Posterior vena cava (tissue), 2 donors: ENCODE results near the gene ENTR1. TPM values are rescaled to one million over a fixed set of nuclear protein-coding genes. Genes with fewer than 3 reads are reported as not detected.
"Not testable (repeated sequence)": the region's sequence is repeated elsewhere in the genome, so short reads cannot be mapped to it uniquely, and the experiment has no call there.

Source experiments
- DNase-seq: peaks from one replicate; pipeline ENCODE4 v3.0.0-alpha.2; 2020; ENCODE audit warnings: low spot score
- intact Hi-C, 2 donors: fragments of 100-400 bp; cut with DNase I; formaldehyde crosslinking; loops; one replicate each; pipeline versions ENCODE4 v1.14.1 to v1.14.2; 2022 to 2023
- total RNA-seq, 2 donors: library from RNA; stranded (reverse); fragmentation: NEBNext Ultra II Directional; extraction: Animal tissue kit (Norgen Biotek cat#: 25700); gene quantifications; one replicate each; pipeline ENCODE4 v1.2.1, GENCODE V29; 2021
- donor health status: DM: yes; HTN: yes; CAD: no.
- donor health status: DM: yes; HTN: yes; CAD: no.

ENTR1 gene
- total RNA-seq, 2 donors from 2014 or later: 28.7 to 29.3 TPM

DNA sequence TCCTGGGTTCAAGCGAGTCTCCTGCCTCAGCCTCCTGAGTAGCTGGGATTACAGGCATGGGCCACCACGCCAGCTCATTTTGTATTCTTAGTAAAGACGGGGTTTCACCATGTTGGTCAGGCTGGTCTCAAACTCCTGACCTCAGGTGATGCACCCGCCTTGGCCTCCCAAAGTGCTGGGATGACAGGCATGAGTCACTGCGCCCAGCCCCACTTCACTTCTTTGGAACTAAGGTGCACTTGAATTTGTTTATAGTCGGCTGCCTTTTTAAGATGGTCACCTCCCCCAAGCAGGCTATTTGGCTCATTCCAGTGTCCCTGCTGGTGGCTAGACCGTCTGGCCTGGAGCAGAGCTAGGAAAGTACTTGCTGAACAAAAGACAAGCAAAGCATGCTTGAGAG lies 15.0 kb upstream of the ENTR1 start:
- intact Hi-C loops, DNase-seq: not testable (repeated sequence)

DNA sequence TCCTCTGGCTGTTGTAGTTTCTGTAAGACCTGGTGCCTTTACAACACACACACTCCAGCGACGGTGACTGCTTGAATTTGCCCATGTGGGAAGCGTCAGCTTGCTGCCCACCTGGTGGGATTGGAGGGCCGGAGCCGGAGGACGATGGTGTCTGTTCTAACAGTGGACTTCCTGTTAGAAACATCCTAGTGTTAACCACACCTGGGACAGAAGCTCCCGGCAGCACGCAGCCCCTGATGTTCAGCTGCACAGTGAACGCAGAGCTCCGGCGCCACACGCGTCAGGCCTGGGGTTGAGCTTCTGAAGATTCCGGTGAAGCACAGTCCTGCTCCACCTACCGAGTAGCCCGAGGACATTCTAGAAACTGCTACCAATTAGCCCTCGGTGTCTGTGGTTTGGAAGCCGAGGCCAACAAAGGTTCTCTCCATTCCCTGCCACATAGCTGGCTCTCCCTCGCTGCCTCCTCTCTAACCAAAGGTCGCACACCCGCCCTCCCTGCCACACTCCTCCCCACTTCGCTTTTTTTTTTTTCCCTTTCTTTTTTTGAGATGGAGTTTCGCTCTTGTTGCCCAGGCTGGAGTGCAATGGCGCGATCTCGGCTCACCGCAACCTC lies 14.4 kb upstream of the ENTR1 start:
- intact Hi-C loops: no loop called here
- no peak for DNase-seq

DNA sequence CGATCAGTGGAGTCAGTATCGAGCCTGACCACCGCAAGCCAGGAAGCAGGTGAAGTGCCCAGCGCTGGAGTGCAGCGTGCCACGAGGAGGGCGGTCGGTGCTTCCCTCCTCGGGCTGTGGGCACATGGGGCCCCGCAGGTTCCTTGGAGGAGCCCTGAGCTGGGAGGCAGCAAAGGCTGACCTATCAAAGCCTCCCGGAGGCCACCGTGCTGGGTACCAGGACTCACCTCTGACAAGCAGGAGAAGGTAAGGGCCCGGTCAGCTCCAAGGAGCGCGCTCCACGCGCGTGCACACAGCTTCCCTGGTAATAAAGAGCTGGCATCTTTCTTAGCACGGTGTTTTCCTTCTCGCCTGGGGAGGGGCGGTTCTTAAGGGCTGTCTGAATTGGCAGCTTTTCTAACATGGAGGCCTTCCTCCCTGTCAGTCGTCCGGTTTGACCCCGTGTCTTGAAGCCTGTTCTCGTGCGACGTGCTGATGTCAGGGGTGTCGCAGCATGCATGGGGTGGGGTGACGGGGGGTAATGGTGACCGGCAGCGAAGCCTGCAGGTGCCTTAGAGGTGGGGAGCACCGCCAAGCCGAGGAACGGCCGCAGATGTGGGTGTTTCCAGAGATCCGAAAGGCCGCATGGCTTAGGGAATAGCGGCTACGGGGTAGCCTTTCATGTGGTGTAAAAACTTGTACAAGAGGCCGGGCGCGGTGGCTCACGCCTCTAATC lies 13.2 kb upstream of the ENTR1 start:
- DNase-seq: no peak
- intact Hi-C loops: no loop called here

DNA sequence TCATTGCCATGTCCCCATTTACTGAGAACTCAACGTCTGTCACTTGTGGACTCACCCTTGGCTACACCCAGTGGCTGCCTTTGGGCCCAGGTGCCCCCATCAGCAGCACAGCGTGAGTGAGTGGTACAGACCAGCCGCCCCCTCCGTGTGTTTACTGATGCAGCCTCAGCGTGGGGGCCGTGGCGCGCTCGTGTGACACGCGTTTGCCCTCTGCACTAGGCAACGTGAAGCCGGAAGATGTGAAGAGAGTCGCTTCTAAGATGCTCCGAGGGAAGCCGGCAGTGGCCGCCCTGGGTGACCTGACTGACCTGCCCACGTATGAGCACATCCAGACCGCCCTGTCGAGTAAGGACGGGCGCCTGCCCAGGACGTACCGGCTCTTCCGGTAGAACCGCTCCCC lies 12.5 kb upstream of the ENTR1 start:
- intact Hi-C loops: no loop called here
- DNase-seq: no peak

DNA sequence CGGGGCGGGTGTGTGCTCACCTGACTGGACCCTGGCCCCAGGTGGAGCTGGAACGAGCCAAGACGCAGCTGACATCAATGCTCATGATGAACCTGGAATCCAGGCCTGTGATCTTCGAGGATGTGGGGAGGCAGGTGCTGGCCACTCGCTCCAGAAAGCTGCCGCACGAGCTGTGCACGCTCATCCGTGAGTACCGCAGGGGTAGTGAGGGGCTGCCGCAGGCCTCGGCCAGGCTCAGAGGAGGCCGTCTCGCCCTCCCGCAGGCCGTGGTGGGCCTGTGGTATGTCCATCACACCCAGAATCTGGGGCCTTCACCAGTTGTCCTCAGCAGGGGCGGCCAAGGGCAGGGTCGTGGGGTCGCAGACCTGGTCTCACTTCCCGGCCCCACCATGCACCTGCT lies 11.4 kb upstream of the ENTR1 start:
- DNase-seq: no peak
- intact Hi-C loops: no loop called here

DNA sequence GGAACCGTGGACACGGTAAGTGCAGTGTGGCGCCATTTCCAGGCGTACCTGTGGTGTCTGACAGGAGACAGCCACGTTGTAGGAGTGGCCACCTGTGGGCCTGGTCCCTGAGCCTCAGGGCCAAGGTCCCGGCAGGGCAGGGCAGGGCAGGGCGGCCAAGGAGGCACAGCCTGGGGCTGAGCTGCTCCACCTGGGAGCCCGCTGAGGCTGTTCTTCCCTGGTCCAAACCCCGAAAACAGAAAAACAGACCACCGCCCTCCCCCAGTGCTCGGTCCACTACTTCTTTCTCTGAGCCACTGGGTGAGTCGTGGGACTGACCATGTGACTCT lies 8.6 kb upstream of the ENTR1 start:
- no peak for DNase-seq
- intact Hi-C loops: no loop called here

DNA sequence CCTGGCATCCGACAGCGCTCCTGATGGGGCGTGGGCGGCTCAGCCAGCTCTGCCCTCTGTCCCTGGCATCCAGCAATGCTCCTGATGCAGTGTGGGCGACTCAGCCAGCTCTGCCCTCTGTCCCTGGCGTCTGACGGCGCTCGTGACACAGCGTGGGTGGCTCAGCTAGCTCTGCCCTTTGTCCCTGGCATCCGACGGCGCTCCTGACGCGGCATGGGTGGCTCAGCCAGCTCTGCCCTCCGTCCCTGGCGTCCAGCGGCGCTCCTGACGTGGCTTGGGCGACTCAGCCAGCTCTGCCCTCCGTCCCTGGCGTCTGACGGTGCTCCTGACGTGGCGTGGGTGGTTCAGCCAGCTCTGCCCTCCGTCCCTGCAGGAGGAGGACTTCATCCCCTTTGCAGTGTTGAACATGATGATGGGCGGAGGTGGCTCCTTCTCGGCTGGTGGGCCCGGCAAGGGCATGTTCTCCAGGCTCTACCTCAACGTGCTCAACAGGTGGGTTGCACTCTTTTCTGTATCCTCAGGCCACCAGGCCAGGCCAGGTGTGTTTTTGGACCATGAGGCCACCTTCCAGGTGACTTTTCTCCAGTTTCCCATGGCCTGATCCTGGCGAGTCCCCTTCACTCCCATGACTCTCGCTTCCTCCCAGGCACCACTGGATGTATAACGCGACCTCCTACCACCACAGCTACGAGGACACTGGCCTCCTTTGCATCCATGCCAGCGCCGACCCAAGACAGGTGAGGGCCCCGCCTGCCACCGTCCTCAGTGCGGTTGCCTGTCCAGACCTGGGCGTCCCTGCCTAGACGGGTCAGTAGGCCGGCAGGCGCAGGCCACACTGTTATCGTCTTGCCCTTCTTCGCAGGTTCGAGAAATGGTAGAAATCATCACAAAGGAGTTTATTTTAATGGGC lies 8.0 kb upstream of the ENTR1 start:
- intact Hi-C loops: no loop called here
- no peak for DNase-seq

DNA sequence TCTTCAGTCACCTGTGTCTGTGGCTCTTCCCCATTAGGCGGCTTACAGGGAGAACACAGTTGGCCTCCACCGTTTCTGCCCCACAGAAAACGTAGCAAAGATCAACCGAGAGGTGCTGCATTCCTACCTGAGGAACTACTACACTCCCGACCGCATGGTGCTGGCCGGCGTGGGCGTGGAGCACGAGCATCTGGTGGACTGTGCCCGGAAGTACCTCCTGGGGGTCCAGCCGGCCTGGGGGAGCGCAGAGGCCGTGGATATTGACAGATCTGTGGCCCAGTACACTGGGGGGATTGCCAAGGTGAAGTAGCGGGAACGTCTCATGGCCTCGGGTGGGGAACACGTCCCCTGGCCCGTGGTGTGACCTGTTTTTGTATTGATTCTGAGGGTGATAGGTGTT lies 6.5 kb upstream of the ENTR1 start:
- DNase-seq: no peak
- intact Hi-C loops: no loop called here

DNA sequence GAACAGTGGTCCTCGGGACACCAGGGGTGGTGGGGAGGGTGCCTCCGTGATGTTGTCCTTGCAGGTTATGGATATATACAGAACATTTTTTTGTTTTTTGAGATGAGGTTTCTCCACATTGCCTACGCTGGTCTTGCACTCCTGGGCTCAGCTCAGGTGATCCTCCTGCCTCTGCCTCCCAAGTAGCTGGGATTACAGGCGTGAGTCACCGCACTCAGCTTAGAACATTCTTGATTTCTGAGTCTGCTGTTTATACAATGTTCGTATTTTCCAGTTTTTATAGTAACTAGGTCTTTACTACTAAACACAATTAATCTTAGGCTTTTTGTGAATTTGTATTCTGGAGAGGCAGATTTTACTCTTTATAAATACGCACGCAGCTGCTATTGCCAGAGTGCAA lies 6.0 kb upstream of the ENTR1 start:
- intact Hi-C loops: no loop called here

DNA sequence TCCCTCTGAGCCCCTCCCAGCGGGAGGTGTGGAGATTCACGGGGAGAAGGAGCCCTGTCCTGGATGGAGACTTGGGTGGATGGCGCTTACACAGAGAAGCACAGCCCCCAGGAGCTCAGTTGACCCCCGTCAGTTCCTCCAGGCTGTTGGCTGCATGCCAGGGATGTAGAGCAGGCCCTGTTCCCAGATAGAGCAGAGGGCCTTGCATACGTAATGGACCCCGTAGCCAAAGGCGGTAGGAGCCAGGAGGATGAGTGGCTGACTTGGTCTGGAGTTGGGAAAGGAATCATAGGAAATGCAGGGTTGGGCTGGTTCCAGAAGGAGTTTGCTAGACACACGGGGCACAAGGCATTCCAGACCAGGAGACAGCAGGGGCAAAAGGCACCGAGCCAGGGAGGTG lies 2.5 kb upstream of the ENTR1 start:
- DNase-seq: no peak
- intact Hi-C loops: no loop called here

More for the DNA sequence above, 6.0 kb upstream of the ENTR1 start:
- no peak for DNase-seq

DNA sequence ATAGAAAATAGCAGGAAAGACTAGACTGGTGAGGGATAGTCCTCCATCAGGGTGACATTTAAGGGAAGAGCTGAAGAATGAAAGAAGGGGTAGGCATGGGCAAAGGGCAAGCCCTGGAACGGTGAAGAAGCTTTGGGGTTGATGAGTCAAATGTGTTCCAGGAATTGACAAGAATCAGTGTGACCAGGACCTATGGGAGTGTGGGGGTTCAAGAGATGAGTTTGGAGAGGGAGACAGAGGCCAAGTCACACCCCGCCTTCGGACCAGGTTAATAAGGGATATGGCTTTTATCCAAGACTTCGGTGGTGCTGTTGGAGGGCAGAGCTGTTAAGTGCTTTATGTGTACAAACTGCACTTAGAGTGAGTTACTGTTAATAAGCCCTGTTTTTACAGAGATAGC lies 964 bp upstream of the ENTR1 start:
- no peak for DNase-seq
- intact Hi-C loops: no loop called here

DNA sequence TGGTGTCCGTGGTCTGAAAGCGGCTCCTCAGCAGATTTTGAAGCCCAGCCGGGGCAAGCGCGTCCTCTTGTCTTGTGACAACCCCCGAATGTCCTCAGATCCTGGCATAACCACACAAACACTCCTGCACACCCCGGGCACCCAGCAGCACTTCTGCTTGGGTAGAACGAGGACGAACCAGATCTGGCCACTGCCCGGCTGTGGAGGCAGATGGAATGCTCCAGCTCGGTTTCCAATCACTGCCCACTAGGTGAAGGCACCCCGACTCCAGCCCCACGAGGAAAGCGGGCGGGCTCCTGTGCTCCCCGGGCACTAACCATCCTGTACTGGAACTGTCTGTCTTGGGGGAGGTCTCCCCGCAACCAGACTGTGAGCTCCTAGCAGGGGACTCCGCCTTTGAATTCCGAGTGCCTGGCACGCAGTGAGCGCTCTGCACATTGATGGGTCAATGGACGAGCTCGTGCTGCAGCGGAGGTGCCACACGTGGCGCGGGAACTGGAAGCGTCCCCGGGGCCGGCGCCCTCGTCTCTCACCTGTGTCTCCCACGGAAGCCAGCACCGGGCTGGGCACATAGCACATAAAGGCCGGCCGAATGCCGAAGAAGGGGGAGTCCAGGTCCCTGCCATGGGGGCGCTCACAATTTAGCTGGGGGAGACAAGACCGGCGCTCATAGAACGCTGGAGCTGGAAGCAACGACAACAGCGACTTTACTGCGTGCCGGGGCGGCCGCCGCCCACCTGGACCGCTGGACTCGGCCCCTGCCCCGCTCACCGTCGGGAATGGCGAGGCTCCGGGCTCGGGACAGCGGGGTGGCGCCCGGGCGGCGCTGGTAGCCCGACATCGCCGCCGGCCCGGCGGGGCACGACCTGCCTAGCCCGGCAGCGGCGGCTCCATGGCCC lies 608 bp downstream of the ENTR1 start:
- no peak for DNase-seq
- intact Hi-C loops: no loop called here

DNA sequence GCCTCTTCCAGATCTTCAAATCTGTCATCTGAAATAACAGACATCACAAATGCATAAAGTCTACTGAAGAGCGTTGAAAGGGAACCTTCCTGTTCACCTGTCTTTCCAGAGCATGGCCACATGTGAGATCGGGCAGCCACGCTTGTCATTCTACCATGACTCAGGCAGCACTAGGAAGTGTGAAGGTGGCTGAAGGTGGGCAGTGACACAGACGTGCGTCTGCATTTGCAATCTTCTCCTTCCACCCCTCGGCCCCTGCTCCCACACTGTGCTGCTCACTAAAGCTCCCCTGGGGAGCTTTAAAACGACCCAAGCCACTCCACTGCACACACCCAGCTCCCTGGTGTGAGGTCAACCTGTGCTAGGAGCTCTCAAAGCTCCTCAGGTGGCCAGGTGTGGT lies 2.5 kb downstream of the ENTR1 start:
- no peak for DNase-seq
- intact Hi-C loops: no loop called here

DNA sequence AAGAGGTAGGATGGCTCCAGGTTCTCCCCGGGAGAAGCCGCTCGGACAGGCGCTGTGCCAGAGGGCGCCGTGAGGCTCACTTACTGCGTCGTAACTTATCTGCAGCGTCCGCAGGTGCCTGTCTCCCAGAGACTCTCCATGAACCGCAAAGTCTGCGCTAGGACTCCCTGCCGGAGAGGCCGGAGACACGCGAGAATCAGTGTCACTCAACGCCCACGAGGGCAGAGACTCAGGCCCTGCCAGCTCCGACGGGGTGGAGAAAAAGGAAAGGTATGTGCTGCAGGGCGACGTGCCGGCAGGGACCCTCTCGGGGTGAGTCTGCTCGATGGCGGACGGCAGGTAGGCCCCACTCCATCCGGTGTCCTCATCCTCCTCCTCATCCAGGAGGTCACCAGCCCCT lies 3.4 kb downstream of the ENTR1 start:
- intact Hi-C loops, DNase-seq: not testable (repeated sequence)

DNA sequence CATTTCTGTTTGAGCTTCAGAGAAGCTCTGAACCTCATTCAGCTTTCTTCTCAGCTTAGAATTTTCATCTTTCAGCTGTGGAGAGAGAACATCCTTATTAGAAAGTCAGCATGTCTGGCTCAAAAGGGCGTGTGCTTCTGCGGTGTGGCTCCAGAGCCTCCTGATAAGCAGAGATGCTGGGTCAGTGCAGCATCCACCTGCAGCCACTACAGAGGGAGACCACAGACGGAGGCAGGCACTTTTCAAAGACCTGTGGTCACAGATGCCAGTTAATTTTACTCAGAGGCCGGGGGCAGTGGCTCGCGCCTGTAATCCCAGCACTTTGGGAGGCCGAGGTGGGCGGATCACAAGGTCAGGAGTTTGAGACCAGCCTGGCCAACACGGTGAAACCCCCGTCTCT lies 4.5 kb downstream of the ENTR1 start:
- intact Hi-C loops, DNase-seq: not testable (repeated sequence)

DNA sequence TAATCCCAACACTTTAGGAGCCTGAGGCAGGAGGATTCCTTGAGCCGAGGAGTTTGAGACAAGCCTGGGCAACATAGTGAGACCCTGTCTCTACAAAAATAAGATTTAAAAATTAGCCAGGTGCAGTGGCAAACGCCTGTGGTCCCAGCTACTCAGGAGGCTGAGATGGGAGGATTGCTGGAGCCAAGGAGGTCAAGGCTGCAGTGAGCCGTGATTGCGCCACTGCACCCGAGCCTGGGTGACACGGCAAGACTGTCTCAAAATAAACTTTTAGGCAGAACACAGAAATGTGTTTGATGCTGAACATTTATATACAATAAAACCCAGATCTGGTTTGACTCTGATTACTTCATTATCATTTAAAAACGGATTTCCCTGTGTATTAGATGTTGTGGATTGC lies 4.9 kb downstream of the ENTR1 start:
- no peak for DNase-seq
- intact Hi-C loops: no loop called here

DNA sequence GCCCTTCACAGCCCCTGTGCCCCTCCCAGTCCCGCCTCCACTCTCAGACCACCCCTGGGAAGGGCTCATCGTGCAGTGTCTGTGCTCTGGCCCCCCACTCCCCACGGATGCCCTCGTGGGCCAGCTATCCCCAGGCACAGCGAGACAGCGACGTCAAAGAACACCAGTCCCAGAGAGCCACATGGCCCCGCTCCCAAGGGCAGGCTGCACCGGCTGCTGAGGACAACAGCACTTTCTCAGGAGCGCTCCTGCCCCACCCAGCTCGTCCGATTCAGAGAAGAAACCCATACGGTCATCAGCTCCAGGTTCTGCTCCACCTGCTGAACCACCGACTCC lies 5.6 kb downstream of the ENTR1 start:
- intact Hi-C loops: loop anchor here in 1 of 2 donors (5.0 kb wide), 1 partner anchor 67 kb away; no protein-coding TSS in a partner anchor
- DNase-seq: no peak

DNA sequence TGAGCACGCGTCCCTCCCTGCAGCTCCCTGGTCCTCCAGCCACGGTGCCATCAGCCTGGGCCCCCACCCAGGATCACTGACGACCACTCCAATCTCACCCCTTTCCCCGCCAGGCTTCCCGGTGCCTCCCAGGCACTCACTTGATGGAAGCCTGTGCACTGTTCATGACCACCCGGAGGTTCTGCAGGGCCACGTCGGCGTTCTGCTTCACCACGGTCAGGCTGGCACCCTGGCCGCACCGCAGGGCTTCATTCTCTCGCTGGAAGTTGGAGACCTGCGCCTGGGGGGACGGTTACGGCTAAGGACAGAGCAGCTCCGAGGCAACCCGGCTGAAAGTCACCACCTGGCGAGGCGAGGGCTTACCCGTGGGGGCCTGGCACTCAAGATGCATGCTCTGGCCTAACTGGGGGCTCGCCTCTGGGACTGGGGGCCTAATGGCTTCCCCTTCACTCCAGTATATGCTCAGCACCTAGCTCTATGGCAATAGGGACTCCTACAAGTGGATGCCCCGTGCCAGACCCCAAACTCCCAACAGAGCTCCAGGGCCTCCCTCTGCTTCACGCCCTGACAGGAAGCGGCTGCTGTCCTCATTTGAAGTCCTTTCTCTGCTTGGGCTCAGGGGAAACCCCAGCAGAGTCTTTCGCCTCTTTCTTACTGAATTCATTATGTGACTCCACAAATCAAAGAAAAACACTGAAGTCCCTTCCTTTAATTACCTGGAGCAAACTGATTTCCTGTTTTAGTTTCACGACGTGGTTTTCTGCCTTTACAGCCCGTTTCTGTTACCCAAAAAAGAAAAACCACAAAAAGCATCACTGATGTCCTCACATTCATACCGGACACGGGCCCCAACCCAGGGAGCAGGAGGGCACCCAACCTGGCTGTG lies 6.3 kb downstream of the ENTR1 start:
- no peak for DNase-seq
- intact Hi-C loops: loop anchor here in 1 of 2 donors (5.0 kb wide), 1 partner anchor 67 kb away; no protein-coding TSS in a partner anchor
